Activated T-cell treated with anti-CD3 and anti-CD28 coated beads, Interleukin-2, amount 50 U/mL, for 24 hours (primary cell): ENCODE measurements around the gene SLC25A29.
"Not testable (repeated sequence)": the region's sequence is repeated elsewhere in the genome, so short reads cannot be mapped to it uniquely, and the experiment has no call there.

Experiments
- DNase-seq: peaks from one replicate; pipeline ENCODE4 v3.0.0-alpha.2; 2020
- H3K27ac Mint-ChIP-seq: 2 replicates; pipeline ENCODE4 v1.8.0; 2020; ENCODE audit warnings: mild to moderate bottlenecking, mixed read lengths
- H3K27me3 Mint-ChIP-seq: 2 replicates; pipeline ENCODE4 v1.8.0; 2020; ENCODE audit warnings: mixed read lengths
- H3K36me3 Mint-ChIP-seq: 2 replicates; pipeline ENCODE4 v1.8.0; 2020; ENCODE audit warnings: low read depth, mixed read lengths
- H3K4me1 Mint-ChIP-seq: 2 replicates; pipeline ENCODE4 v1.8.0; 2020; ENCODE audit warnings: low read depth, mixed read lengths
- H3K4me3 Mint-ChIP-seq: 2 replicates; pipeline ENCODE4 v1.8.0; 2020; ENCODE audit warnings: mild to moderate bottlenecking, moderate library complexity, mixed read lengths
- H3K9me3 Mint-ChIP-seq: 2 replicates; pipeline ENCODE4 v1.8.0; 2020; ENCODE audit warnings: mixed read lengths

Gene SLC25A29

GRCh38 chr14:100325231-100325632 is 19.0 kb upstream of the SLC25A29 start:
- H3K27ac Mint-ChIP-seq = peak overlapping the region; percentile 18
- H3K36me3 Mint-ChIP-seq = no peaks in the 10 kb centered on the region
- H3K27me3 Mint-ChIP-seq = no peaks in the 10 kb centered on the region
- no peaks in the 10 kb centered on the region for H3K4me1 Mint-ChIP-seq
- H3K9me3 Mint-ChIP-seq = no peaks in the 10 kb centered on the region
- no peak for DNase-seq
- no peak overlapping the region for H3K4me3 Mint-ChIP-seq

GRCh38 chr14:100323942-100324307 is 17.7 kb upstream of the SLC25A29 start:
- no peak for DNase-seq
- Mint-ChIP-seq H3K36me3 (no peaks in the 10 kb centered on the region), H3K27me3 (no peaks in the 10 kb centered on the region), H3K4me3 (no peak overlapping the region), H3K9me3 (no peaks in the 10 kb centered on the region), H3K27ac (no peak overlapping the region), H3K4me1 (no peaks in the 10 kb centered on the region)

GRCh38 chr14:100323121-100323941 is 17.1 kb upstream of the SLC25A29 start, which contains the start of gene SLC25A47:
TSS of gene SLC25A47 (plus strand) at chr14:100323339. CDS start at chr14:100323415, 76 bp downstream.
- no peaks in the 10 kb centered on the region for H3K36me3 Mint-ChIP-seq
- no peaks in the 10 kb centered on the region for H3K4me1 Mint-ChIP-seq
- H3K27ac Mint-ChIP-seq = no peak within 1 kb of the TSS
- no peaks in the 10 kb centered on the region for H3K27me3 Mint-ChIP-seq
- H3K4me3 Mint-ChIP-seq = no peak within 1 kb of the TSS
- DNase-seq = no peak
- H3K9me3 Mint-ChIP-seq = no peaks in the 10 kb centered on the region

GRCh38 chr14:100322138-100322957 is 16.1 kb upstream of the SLC25A29 start:
- H3K9me3 Mint-ChIP-seq = no peaks in the 10 kb centered on the region
- DNase-seq = no peak
- H3K4me3 Mint-ChIP-seq = no peak overlapping the region
- H3K36me3 Mint-ChIP-seq = no peaks in the 10 kb centered on the region
- no peaks in the 10 kb centered on the region for H3K27me3 Mint-ChIP-seq
- no peak overlapping the region for H3K27ac Mint-ChIP-seq
- peaks cover 5% of the 10 kb centered on the region for H3K4me1 Mint-ChIP-seq

GRCh38 chr14:100321473-100322137 is 15.4 kb upstream of the SLC25A29 start:
- Mint-ChIP-seq H3K4me1 (peaks cover 5% of the 10 kb centered on the region), H3K27ac (no peak overlapping the region), H3K4me3 (no peak overlapping the region), H3K36me3 (no peaks in the 10 kb centered on the region), H3K9me3 (no peaks in the 10 kb centered on the region), H3K27me3 (no peaks in the 10 kb centered on the region)
- DNase-seq = no peak

- Mint-ChIP-seq H3K4me1 (peaks cover 5% of the 10 kb centered on the region), H3K27me3 (no peaks in the 10 kb centered on the region), H3K36me3 (no peaks in the 10 kb centered on the region), H3K9me3 (no peaks in the 10 kb centered on the region), H3K4me3 (no peak overlapping the region), H3K27ac (no peak overlapping the region)
- no peak for DNase-seq
Observed at GRCh38 chr14:100320157-100320856, 14.1 kb upstream of the SLC25A29 start.

GRCh38 chr14:100317912-100318808 is 11.9 kb upstream of the SLC25A29 start:
- Mint-ChIP-seq H3K27ac (peak overlapping the region; percentile 64), H3K4me3 (peak overlapping the region; percentile 58), H3K36me3 (no peaks in the 10 kb centered on the region), H3K9me3 (no peaks in the 10 kb centered on the region), H3K27me3 (no peaks in the 10 kb centered on the region), H3K4me1 (peaks cover 10% of the 10 kb centered on the region)
- DNase-seq = peak; percentile 82

GRCh38 chr14:100317389-100317788 is 11.1 kb upstream of the SLC25A29 start:
- DNase-seq = no peak
- H3K9me3 Mint-ChIP-seq = no peaks in the 10 kb centered on the region
- peaks cover 14% of the 10 kb centered on the region for H3K4me1 Mint-ChIP-seq
- H3K27ac Mint-ChIP-seq = no peak overlapping the region
- H3K27me3 Mint-ChIP-seq = no peaks in the 10 kb centered on the region
- H3K4me3 Mint-ChIP-seq = no peak overlapping the region
- H3K36me3 Mint-ChIP-seq = no peaks in the 10 kb centered on the region

GRCh38 chr14:100314724-100315123 is 8.5 kb upstream of the SLC25A29 start:
- Mint-ChIP-seq H3K36me3 (no peaks in the 10 kb centered on the region), H3K4me1 (peaks cover 14% of the 10 kb centered on the region), H3K27ac (no peak overlapping the region), H3K27me3 (no peaks in the 10 kb centered on the region), H3K4me3 (no peak overlapping the region), H3K9me3 (no peaks in the 10 kb centered on the region)
- no peak for DNase-seq

- Mint-ChIP-seq H3K9me3 (no peaks in the 10 kb centered on the region), H3K27me3 (no peaks in the 10 kb centered on the region), H3K36me3 (no peaks in the 10 kb centered on the region), H3K4me3 (no peak overlapping the region), H3K4me1 (peaks cover 14% of the 10 kb centered on the region), H3K27ac (no peak overlapping the region)
- DNase-seq = no peak
Observed at GRCh38 chr14:100313464-100314230, 7.4 kb upstream of the SLC25A29 start.

GRCh38 chr14:100312877-100313400 is 6.7 kb upstream of the SLC25A29 start:
- Mint-ChIP-seq H3K9me3 (no peaks in the 10 kb centered on the region), H3K4me3 (no peak overlapping the region), H3K36me3 (no peaks in the 10 kb centered on the region), H3K4me1 (peaks cover 14% of the 10 kb centered on the region), H3K27ac (no peak overlapping the region), H3K27me3 (no peaks in the 10 kb centered on the region)
- DNase-seq = no peak

GRCh38 chr14:100312110-100312876 is 6.0 kb upstream of the SLC25A29 start:
- DNase-seq, H3K9me3 Mint-ChIP-seq, H3K36me3 Mint-ChIP-seq, H3K27me3 Mint-ChIP-seq, H3K4me3 Mint-ChIP-seq, H3K27ac Mint-ChIP-seq: not testable (repeated sequence)
- peaks cover 10% of the 10 kb centered on the region for H3K4me1 Mint-ChIP-seq
